Embryonic facial prominence (tissue), 1 donor: ENCODE measurements around the gene CCP110.

ENCODE experiments used
- DNase-seq: peaks from one replicate; pipeline ENCODE4 v3.0.0-alpha.2; 2016; ENCODE audit errors: extremely low spot score

CCP110 gene

GRCh38 chr16:19555186-19555937 lies 31.6 kb downstream of the CCP110 start, which contains the start of gene VPS35L:
Gene VPS35L (plus strand): TSS chr16:19555703. CDS start chr16:19555730, 27 bp downstream.
- peak; percentile 95 for DNase-seq

DNA sequence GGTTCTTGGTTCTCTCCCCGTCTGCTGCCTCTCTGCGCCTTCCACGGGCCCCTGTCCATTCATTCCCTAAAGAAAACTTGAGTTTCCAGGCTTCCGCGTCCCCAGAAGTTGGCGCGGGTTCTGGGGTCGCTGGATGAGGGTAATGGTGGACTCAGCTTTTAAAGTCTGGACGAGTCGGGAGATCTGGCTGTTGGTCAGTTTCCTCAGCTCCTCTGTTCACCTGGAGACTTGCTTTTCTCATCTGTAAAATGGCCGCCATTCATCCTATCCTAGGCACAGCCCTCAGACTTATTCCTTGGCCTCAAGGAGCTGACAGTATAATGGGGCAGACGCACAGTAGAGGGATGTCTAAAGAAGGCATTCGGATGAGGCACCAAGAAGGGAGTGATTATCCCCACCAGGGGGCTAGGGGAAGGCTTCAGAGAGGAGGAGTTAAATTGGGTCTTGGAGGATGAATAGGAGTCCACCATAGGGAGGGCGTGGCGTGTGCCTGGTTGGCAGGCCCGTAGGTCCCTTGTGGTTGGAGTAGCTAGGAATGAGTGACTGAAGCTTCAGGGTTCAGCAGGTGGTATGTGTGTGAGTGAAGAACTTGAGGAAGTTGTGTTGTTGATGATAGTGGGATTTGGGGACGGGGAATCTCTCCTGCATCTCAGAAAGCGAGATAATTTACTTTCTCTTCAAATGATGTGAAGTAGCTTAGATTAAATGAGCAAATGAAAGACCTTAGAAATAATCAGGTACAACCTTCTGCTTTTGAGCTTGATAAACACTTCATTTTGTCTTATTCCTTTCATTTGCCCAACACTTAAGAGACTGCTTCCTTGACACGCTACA lies 32.4 kb downstream of the CCP110 start:
- DNase-seq: no peak

GRCh38 chr16:19559242-19559910 lies 35.6 kb downstream of the CCP110 start:
- DNase-seq: no peak

DNA sequence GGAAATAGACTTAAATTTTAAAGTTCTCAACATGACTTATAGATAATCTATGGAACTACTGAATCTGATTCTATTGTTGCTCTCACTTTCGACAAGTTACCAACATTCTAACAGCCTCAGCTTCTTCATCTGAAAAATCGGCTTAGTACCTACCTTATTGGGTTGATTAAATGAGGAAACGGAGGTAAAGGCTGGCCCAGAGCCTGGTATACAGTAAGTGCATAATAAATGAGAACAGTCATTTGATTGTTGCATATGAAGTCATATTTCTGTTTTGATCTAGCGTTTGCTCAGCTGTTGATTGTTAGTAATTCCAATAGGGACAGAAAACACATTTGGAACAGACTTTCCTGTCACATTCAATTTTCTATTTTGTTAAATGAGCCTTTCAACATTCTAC lies 36.3 kb downstream of the CCP110 start:
- no peak for DNase-seq

DNA sequence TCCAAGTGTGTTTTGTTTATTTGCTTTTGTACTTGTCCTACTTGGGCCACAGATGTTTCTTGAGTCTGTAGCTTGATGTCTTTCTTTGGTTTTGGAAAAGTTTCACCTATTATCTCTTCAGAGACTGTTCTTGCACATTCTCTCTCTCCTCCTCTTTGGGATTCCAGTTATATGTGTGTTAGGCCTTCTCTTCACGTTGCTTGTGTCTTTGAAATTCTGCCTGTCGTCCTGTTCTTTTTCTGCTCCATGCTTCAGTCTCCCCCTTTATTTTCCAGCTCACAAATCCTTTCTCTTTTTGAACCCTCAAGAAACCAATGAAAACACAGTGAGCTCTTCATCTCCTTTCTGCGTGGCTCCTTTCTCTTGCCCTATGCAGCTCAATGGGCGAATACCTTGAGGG lies 39.6 kb downstream of the CCP110 start:
- no peak for DNase-seq

DNA sequence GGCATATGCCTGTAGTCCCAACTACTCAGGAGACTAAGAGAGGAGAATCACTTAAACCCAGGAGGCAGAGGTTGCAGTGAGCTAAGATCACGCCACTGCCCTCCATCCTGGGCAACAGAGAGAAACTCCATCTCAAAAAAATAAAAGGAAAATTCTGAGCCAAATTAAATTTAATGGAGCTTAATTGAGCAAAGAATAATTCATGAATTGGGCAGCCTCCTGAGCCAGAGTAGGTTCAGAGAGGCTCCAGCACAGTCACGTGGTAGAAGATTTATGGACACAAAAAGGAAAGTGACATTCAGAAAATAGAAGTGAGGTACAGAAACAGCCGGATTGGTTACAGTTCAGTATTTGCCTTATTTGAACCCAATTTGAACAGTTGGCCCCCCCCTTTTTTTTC lies 42.6 kb downstream of the CCP110 start:
- no peak for DNase-seq

- no peak for DNase-seq
Observed at GRCh38 chr16:19567560-19567959, 43.8 kb downstream of the CCP110 start.

DNA sequence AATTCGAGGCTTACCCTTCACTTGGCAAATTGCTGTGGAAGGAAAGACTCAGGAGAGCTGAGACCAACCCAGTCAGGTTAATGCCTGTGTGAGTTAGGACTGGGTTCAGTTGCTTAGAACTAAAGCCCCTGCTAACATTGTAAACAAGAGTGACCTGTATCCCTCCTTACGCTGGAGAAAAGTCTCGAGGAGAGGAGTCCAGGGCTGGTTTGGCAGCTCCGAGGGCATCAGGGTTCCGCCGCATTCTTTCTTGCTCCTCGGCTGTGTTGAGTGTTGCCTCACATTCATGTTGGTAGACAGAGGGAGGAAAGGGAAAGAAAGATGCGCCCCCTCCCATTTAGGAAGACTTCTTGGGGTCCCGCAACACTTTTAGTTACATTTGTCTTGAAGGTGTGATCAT lies 50.3 kb downstream of the CCP110 start:
- DNase-seq: no peak

- no peak for DNase-seq
Observed at GRCh38 chr16:19574615-19575014, 50.9 kb downstream of the CCP110 start.

GRCh38 chr16:19578378-19578971 lies 54.7 kb downstream of the CCP110 start:
- no peak for DNase-seq

DNA sequence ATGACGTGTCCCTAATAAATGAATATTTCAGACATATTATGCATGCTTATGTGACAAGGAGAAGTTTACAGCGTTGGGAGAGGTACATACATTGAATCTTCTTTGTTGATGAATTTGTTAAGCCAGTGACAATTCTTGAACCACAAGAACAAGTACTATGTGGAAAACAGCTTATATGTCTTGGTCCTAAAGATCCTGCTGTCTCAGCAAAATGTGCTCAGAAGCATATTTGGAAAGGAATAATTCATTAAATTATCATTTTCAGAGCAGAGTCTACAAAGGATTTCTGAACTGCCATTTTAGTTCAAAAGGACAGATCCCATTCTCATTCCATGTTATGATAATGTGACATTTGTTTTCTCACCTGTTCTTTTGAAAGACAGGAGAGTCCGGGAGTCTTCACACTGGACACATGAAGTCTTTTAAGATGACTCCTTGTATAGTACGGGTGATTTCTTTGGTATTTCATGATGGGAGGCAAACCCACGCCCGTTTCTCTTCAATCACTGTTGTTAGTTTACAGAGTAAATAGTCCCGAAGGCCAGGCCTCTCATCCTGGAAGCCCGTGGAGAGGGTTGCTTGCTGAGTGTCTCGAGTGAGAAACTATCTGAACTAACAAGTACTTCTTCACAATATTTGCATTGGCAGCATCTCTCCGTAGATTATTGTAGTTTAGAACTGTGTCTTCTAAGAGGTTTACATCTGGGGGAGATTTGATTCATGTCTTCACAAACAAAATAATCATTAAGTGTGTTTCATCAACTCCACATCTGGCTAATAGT lies 58.5 kb downstream of the CCP110 start:
- no peak for DNase-seq

GRCh38 chr16:19583665-19584300 lies 60.0 kb downstream of the CCP110 start:
- DNase-seq: no peak

GRCh38 chr16:19588661-19589060 lies 64.9 kb downstream of the CCP110 start:
- DNase-seq: no peak

DNA sequence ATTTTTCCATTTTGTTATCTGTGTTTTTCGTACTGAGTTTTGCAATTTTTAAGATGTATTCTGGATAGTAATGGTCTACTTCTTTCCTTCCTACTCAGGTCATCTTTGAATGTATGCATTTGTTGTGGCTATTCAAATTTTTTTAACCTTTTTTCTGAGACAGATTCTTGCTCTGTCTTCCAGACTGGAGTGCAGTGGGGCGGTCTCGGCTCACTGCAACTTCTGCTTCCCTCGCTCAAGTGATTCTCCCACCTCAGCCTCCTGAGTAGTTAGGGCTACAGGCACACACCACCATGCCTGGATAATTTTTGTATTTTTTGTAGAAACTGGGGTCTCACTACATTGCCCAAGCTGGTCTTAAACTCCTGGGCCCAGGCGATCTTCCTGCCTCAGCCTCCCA lies 65.4 kb downstream of the CCP110 start:
- DNase-seq: no peak

DNA sequence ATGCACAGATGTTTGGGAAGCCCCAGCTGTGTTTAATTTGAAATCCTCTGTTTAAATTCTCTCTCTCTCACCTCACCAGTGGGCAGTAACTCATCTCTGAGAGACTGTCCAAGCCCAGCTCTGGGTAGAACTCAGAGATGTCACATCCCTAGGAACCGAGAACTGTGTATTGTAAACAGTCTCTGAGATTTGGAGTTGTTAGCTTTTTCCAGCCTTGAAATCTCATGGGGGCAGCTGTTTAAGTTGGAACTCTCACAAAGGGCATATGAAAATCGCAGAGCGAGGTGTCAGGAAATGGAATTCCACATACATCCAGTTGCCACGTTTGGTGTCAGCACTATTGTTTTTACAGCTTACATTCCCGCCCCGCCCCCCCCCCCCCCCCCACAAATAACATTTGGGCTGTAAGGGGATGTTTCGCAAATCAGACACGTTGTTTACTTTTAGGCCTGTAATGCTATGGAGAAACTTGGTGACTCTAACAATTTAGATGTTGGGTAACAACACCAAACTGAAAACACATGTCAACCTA lies 66.1 kb downstream of the CCP110 start:
- no peak for DNase-seq

- no peak for DNase-seq
Observed at GRCh38 chr16:19595043-19595767, 71.5 kb downstream of the CCP110 start.

DNA sequence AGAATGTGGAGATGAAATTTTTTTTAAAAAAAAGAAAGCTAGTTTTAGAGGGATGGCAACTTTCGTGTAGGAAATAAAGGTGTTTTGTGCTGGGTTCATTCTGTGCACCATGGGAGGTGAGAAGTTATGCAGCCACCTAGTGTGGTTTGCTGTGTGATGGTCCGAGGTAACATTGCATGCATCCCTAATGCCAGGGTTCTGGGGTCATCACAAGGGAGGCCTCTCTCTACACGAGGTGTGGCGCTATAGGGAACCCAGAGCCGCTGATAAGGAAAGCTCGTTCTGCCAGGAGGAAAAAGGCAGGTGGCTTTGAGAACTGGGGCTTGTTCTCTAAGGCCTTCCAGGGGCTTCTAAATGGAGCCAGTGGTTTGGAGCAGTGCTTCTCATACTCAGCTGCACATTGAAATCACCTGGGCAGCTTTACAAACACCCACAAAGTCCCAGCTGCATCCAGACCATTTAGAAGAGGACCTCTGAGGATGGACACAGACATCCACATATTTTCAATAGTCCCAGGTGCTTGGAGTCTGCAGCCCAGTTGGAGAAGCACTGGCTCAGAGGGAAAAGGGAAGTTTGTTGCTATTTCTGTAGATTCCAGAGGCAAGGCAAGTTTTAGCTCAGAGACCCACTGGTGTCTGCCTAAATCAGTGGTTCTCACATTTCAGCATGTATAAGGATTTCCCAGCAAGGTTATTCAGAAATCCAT lies 75.2 kb downstream of the CCP110 start:
- DNase-seq: no peak

DNA sequence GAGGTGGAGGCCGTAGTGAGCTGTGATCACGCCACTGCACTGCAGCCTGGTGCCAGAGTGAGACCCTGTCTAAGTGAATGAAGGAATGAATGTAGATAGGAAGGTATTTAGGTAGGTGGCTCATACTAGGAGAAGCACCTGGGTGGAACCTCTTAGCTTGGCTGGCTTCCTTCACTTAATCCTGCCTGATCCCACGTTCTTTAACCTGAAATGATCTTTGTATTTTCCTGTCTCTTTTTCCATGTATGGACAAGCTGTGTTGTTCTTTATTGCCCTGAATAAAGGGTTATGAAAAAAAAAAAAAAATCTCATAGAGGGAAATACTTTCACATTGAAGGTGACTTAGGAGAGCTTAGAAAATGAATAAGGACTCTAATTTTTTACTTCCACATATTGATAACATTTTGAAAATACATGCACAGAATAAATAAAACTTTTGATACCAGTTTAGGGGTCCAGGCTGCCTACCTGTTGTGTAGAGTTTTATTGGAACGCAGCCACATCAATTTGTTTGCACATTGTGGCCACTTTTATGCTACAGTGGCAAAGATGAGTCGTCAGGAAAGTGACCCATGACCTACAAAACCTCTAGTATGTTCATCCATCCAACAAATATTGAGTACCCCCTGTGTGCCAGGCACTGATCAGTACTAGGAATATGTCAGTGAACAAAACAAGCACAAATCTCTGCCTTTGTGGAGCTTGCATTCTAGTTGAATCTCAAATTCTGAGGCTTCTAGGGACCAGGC lies 76.4 kb downstream of the CCP110 start:
- DNase-seq: no peak
